GM21576 (cell line): ENCODE data around the gene BPHL.
"Not testable (repeated sequence)": the region's sequence is repeated elsewhere in the genome, so short reads cannot be mapped to it uniquely, and the experiment has no call there.

Source experiments
- ATAC-seq: cut with Tn5 transposase; IDR thresholded peaks from one replicate; pipeline ENCODE4 v1.9.1; 2021; ENCODE audit warnings: mild to moderate bottlenecking, moderate library complexity; ENCODE audit not compliant: unreplicated experiment

Gene BPHL

DNA sequence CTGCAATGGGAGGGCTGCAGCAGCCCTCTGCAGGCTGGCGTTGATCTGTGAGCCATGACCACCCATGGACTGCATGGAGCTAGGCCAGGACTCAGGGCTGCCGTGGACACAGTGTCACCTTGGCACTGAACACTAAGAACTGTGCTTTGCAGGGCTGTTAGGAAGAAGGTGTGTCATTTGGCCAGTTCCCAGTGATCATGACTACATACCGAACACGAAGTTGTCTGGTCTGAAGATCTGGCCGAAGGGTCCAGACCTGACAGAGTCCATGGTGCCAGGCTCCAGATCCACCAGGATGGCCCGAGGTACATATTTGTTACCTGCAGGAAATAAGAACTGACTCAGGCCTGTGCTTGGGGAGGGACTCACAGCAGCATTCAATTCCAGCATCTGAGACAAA is 36.9 kb downstream of the BPHL start:
- ATAC-seq: not testable (repeated sequence)

- peak; percentile 18 for ATAC-seq
Observed at GRCh38 chr6:3156184-3157130, 37.9 kb downstream of the BPHL start.

- ATAC-seq: peak; percentile 78
Observed at GRCh38 chr6:3157131-3157933, 38.8 kb downstream of the BPHL start, which contains the start of gene TUBB2A. TUBB2A (minus strand) TSS chr6:3157544; CDS start chr6:3157463, 81 bp downstream.

DNA sequence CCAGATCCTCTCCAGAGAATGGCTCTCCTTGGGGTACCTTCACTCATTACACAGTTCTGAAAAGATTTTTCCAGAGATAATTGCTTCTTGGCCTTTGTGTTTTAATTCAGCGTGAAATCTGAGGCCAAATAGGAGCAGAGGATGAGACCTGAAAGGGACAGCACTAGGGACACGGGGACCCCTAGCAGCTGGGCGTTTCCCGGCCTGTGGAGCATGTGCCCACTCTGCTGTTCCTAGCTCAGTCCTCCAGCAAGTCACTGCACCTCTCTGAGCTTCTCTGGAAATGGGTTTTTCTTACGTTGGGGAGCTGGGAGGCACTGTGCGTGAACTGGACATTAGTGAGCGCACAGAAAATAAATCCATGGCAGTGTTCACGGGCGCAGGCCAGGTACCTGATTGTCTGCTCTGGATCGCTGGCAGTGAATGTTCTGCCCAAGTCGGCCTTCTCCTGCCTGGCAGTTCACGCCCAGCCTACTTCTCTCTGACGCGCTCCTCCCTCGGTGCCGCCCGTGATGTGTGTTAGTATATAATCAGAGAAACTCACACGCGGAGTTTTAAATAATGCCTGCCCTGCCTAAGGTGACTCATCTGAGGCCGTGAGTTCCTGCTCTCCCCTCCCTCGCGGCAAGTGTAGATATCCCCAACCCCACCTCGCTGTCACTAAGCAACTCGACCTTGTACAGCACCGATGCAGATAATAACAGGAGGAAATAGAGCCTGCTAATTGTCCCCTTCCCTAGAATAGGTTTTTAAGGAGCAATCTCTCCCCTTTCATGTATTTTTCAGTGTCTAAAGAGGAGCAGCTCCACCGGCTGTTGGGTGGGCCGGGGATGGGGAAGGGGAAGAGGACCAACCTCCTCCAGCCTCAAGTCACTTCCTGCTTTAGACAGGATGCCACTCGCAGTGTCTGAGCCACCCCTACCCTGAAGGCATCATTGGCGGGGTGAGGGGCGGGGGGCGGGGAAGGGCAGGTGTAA is 41.6 kb downstream of the BPHL start:
- ATAC-seq: no peak

GRCh38 chr6:3162067-3162497 is 43.6 kb downstream of the BPHL start:
- no peak for ATAC-seq

DNA sequence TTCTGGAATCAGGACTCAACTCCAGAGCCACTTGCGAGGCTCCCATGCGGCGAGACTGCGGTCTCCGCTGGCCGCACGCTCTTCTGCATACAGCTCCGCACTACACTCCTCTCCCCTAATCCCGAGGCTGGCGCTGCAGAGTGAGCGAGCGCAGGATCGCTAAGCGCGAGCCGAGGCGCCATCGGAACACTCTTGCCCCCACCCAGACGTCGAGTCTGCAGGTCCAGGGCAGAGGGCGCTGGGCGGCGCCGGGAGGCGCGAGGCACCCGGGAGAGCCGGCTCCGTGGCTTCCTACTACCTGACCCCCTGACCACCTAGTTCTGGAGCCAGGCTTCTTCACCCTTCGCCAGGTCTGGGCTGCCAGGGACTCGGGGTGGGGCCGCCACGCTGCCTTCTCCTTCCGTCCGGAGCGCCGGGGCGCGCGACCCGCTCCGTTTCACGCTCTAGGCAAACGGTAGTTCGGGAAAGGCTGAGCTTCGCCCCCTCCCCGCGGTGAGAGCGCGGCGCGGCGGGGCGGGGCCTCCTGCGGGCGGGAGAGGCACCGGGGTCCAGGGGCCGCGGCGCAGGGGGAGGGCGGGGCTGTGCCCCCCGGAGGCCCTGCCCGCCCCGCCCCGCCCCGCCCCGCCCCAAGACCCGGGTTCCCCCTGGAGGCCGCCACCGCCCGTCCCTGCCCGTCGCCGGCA is 44.2 kb downstream of the BPHL start:
- peak; percentile 61 for ATAC-seq

GRCh38 chr6:3163248-3163594 is 44.7 kb downstream of the BPHL start:
- ATAC-seq: peak; percentile 3

DNA sequence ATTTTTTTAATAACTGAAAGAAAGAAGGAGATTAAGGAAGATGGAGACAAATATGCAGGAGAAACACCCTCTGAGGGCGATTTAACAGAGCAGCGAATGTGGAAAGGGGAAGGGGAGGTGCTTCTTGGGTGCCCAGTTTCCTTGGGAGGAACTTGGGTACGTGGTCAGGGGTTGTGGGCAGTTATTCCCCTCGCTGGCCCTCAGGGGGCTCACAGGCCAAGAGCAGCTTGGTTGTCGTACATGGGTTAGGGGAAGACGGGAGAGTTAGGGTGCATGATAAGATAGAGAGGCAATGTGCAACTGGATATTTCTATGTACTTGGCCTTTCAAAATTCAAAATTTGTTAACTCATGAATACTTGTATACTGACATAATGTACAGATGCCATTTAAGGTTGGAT is 45.9 kb downstream of the BPHL start:
- no peak for ATAC-seq

DNA sequence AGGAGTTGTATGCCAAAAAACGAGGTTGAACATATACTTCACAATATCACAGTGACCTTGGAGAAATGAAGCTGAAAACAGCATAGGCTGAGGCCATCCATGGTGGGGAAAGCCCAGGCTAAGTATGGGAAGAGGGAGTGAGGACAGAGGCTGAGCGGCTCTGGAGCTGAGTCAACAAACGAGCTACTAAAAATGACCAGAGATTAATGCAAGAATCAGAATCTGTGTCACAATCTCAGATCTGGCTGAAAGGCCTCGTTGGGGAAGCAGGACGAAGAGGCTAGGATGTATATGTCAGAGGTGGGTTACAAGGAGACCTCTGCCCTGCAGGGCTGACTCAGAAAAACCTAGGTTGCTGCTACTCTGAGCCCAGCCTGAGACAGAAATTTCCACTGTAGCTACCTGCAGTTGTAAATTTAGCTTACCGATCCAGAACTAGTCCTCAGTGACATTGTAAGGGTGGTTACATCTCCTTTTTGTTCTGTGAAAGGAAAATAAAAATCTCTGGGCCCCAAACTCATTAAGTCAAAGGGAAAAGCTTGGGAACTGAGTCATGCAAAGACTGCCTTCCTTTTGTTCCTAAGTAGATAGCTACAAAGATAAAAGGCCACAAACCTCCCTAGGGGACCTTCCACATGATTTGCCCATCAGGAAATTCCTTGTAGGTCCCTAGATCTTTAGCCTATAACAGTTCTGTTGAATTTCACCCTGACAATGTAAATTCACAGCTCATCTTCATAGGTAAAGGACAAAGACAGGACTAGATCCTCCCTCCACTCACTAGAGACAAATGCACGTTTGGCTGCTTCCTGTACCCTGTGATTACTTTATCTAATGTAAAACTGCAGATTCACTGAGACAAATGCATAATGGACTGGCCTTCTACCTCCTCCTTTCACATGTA is 47.4 kb downstream of the BPHL start:
- no peak for ATAC-seq

DNA sequence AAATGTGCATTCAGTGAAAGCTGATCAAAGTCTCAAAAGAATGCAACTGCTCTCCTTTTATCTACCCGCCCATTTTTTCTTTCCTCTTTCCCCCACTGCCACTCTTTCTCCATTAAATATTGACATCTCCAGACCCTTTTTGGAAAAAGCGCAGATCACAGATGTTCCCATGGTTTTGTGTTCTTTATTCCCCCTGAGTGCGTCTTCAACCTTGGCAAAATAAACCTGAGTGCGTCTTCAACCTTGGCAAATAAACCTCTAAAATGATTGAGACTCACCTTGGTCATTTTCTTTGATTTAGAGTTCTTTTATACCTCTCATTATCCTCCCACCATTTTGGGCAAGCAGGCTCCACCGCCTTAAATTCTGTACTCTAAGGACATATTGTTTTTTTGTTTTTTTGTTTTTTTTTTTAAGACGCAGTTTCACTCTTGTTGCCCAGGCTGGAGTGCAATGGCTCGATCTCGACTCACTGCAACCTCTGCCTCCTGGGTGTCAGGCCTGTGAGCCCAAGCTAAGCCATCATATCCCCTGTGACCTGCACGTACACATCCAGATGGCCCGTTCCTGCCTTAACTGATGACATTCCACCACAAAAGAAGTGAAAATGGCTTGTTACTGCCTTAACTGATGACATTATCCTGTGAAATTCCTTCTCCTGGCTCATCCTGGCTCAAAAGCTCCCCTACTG is 48.2 kb downstream of the BPHL start:
- ATAC-seq: not testable (repeated sequence)

GRCh38 chr6:3168046-3168445 is 49.5 kb downstream of the BPHL start:
- not testable (repeated sequence) for ATAC-seq

- not testable (repeated sequence) for ATAC-seq
Observed at GRCh38 chr6:3170676-3171075, 52.2 kb downstream of the BPHL start.

DNA sequence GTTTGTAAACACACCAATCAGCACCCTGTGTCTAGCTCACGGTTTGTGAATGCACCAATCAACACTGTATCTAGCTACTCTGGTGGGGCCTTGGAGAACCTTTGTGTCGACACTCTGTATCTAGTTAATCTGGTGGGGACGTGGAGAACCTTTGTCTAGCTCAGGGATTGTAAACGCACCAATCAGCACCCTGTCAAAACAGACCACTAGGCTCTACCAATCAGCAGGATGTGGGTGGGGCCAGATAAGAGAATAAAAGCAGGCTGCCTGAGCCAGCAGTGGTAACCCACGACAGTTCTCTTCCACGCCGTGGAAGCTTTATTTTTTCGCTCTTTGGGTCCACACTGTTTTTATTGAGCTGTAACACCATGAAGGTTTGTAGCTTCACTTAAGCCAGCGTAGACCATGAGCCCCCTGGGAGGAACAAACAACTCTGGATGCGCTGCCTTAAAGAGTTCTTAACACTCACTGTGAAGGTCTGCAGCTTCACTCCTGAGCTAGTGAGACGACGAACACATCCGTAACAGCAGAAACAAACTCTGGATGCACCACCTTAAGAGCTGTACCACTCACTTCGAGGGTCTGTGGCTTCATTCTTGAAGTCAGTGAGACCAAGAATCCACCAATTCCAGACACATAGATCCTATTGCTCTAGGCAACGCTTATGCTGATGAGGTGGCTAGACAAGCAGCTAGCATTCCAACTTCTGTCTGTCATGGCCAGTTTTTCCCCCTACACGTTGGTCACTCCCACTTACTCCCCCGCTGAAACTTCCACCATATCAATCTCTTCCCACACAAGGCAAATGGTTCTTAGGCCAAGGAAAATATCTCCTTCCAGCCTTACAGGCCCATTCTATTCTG is 53.0 kb downstream of the BPHL start:
- ATAC-seq: not testable (repeated sequence)

DNA sequence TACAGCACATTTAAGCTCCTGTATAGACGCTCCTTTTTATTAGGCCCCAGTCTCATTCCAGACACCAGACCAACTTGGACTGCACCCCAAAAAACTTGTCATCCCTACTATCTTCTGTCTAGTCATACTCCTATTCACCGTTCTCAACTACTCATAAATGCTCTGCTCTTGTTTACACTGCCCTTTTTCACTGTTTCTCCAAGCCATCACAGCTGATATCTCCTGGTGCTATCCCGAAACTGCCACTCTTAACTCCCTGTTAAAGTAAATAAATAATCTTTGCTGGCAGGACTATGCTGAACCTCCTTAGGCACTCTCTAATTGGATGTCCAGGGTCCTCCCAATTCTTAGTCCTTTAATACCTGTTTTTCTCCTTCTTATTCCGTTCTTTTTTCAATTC is 54.3 kb downstream of the BPHL start:
- not testable (repeated sequence) for ATAC-seq

GRCh38 chr6:3173636-3174089 is 55.2 kb downstream of the BPHL start:
- not testable (repeated sequence) for ATAC-seq

DNA sequence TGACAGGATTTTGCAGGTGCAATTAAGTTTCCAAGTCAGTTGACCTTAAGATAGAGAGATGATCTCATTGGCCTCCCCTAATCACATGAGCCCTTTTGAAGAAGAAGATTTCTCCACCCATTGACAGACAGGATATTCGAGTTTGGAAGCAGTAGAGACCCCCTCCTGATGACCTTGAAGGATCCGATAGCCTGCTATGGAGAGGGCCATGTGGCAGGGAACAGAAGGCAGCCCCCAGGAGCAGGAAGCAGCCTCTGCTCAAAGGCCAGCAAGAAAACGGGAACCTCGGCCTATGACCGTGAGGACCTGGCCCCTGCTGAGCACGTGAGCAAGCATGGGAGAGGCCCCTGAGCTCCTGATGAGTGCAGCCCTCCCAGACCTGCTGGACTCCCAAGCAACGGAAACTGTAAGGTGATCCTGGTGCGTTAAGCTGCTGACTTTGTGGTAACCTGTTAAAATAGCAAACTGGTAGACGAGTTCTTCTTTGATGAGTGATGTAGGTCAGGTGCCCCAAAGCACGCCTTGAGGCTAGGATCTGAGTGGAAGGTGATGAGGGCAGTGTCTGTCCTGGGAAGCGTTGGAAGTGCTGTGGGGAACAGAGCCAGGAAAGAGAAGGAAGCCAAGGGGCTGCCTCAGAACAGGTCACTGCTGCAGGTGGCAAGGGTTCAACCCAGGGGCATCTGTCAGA is 57.3 kb downstream of the BPHL start:
- ATAC-seq: no peak
